RWPE2 (cell line): ENCODE measurements around the gene PHTF2.
"Not testable (repeated sequence)": the region's sequence is repeated elsewhere in the genome, so short reads cannot be mapped to it uniquely, and the experiment has no call there.

Source experiments
- ATAC-seq: fragments of 200-7000 bp; cut with Tn5 transposase; 3 replicates; pipeline ENCODE4 v1.9.1; 2021; ENCODE audit warnings: low read depth
- DNase-seq: peaks from one replicate; pipeline ENCODE4 v3.0.0-alpha.2; 2020; ENCODE audit warnings: low spot score
- H3K27ac ChIP-seq: fragments of 450-650 bp; 2 replicates; pipeline ENCODE4 v1.5.1; 2017; ENCODE audit warnings: mild to moderate bottlenecking; ENCODE audit not compliant: poor library complexity, severe bottlenecking
- H3K27me3 ChIP-seq: fragments of 250-450 bp; sonication (Bioruptor Pico); 2 replicates; pipeline ENCODE4 v1.5.1; 2021; ENCODE audit warnings: mild to moderate bottlenecking, moderate library complexity; ENCODE audit not compliant: insufficient read depth, poor library complexity, severe bottlenecking
- H3K36me3 ChIP-seq: fragments of 250-450 bp; sonication (Bioruptor Pico); 2 replicates; pipeline ENCODE4 v1.5.1; 2020; ENCODE audit warnings: low read depth, mild to moderate bottlenecking, moderate library complexity
- H3K4me1 ChIP-seq: fragments of 250-450 bp; sonication (Bioruptor Pico); 2 replicates; pipeline ENCODE4 v1.5.1; 2021; ENCODE audit warnings: mild to moderate bottlenecking, moderate library complexity; ENCODE audit not compliant: insufficient read depth, poor library complexity, severe bottlenecking
- H3K4me3 ChIP-seq: fragments of 250-450 bp; sonication (Bioruptor Pico); 2 replicates; pipeline ENCODE4 v1.5.1; 2021; ENCODE audit warnings: mild to moderate bottlenecking, moderate library complexity; ENCODE audit not compliant: severe bottlenecking
- H3K9me3 ChIP-seq: fragments of 250-450 bp; sonication (Bioruptor Pico); 2 replicates; pipeline ENCODE4 v1.5.1; 2021; ENCODE audit warnings: mild to moderate bottlenecking, moderate library complexity; ENCODE audit not compliant: severe bottlenecking
- CTCF ChIP-seq: fragments of 450-650 bp; IDR thresholded peaks from one replicate; pipeline ENCODE4 v1.5.1; 2017; ENCODE audit warnings: mild to moderate bottlenecking, moderate library complexity; ENCODE audit not compliant: poor library complexity, severe bottlenecking

Gene PHTF2

GRCh38 chr7:77863860-77864259 lies 65.3 kb downstream of the PHTF2 start:
- no peak for TF ChIP-seq CTCF
- ATAC-seq (no peak), DNase-seq (no peak)
- Histone ChIP-seq H3K27ac (no peak overlapping the region), H3K4me1 (peaks cover 19% of the 10 kb centered on the region), H3K27me3 (no peaks in the 10 kb centered on the region), H3K4me3 (no peak overlapping the region), H3K36me3 (no peaks in the 10 kb centered on the region), H3K9me3 (peaks cover 2% of the 10 kb centered on the region)

- H3K27me3 ChIP-seq: no peaks in the 10 kb centered on the region
- peak overlapping the region; percentile 80 for H3K27ac ChIP-seq
- no peak overlapping the region for H3K4me3 ChIP-seq
- TF ChIP-seq CTCF: no peak
- ATAC-seq (no peak), DNase-seq (no peak)
- peaks cover 19% of the 10 kb centered on the region for H3K4me1 ChIP-seq
- peaks cover 2% of the 10 kb centered on the region for H3K9me3 ChIP-seq
- no peaks in the 10 kb centered on the region for H3K36me3 ChIP-seq
Measured at GRCh38 chr7:77866370-77866769, 67.8 kb downstream of the PHTF2 start.

DNA sequence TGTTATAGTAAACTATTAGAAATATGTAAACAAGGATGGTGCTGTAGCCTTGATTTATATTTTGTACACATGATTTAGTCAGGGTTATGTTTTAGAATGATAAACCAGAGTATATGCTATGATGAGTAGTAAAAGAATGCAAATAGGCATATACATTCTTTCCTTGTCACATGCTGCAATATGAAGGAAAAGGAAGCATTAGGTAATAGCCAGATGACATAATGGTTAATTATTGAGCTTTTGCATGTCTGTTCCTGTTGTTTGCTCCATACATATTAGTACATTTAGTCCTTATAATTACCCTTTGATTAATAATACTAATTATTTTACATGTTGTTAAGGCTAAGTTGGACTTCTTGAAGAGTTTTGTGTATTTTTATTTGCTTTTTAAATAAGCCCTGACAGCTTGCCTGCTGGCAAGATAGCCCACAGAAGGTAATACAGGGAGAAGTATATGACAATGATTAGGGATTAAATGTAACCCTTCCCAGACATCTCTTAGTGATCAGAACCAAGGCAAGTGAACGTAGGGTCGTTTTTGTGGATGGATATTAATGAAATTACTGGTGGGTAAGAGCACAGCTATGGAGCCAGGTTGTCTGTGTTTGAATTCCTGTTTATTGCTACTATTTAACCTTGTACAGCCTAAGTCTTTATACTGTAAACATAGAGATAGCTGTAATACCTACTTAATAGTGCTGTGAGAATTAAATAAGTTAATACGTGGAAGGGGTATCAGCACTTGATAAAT lies 68.4 kb downstream of the PHTF2 start:
- H3K9me3 ChIP-seq: peaks cover 2% of the 10 kb centered on the region
- DNase-seq (no peak), ATAC-seq (peak; percentile 94)
- H3K27ac ChIP-seq: peak overlapping the region; percentile 80
- no peak for TF ChIP-seq CTCF
- no peaks in the 10 kb centered on the region for H3K27me3 ChIP-seq
- H3K36me3 ChIP-seq: no peaks in the 10 kb centered on the region
- H3K4me3 ChIP-seq: no peak overlapping the region
- H3K4me1 ChIP-seq: peaks cover 19% of the 10 kb centered on the region

GRCh38 chr7:77867537-77867865 lies 68.9 kb downstream of the PHTF2 start:
- peak; percentile 48; the same call in 2 of the 3 replicates for ATAC-seq
- Histone ChIP-seq H3K27me3 (no peaks in the 10 kb centered on the region), H3K36me3 (no peaks in the 10 kb centered on the region), H3K27ac (peak overlapping the region; percentile 80), H3K9me3 (peaks cover 2% of the 10 kb centered on the region), H3K4me1 (peaks cover 19% of the 10 kb centered on the region), H3K4me3 (no peak overlapping the region)
- no peak for TF ChIP-seq CTCF
- DNase-seq: no peak

DNA sequence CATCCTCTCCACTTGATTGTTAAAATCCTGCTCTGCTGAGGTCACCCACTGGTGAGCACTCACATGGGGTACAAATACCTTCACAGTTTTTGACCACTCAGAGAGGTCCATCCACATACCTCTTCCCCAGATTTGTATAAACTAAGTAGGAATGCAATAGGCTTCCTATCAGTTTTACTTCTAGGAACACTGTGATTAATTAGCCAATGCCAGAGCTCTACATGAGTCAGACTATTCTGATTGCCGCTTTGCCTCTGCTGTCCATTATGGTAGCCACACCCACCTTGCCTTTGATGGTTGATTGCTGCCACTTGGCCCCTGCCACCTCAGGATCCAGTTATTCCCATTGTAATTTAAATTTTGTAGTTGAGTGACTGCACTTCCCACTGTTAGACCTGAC lies 73.7 kb downstream of the PHTF2 start:
- not testable (repeated sequence) for H3K27ac ChIP-seq, H3K27me3 ChIP-seq, DNase-seq, H3K9me3 ChIP-seq, H3K36me3 ChIP-seq, H3K4me3 ChIP-seq, H3K4me1 ChIP-seq, ATAC-seq

DNA sequence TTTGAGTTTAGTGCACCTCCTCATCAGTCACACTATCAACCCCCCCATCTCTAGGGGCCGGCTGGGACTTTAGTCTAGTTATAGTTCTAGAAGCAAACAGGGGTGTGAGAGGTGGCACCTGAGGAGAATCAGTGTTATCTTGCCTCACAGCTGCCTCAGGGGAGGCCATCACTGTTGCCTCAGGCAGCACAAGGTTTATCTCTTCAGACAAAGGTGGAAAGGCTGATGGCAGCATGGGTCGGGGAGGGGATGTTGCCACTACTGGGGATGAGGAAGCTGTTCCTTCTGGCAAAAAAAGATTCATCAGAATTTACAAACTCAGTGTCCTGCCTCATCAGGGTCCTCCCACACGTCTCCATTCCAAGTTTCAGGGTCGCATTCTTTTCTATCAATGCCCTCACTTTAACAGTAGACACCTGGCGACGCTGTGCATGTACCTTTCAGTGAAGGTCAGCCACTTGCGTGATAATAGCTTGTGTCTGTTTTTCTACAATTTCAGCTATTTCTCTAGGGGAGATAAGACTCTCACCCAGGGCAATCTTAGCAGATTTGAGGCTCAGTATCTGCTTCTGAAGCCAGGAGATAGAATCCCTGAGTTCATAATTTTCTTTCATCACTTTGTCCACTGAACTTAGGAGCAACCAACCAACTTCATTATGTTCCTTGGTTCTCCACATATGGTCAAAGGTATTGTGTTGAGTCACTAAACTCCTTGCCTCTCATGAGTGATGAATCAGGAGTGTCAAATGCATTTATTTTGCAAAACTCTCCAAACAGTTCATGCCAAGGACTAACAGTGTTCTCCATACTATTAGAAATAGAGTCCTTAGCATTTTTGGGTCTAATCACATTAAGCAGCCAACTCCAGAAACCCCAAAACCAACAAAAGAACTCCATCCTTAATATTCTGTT lies 75.1 kb downstream of the PHTF2 start:
- not testable (repeated sequence) for ATAC-seq, H3K27ac ChIP-seq, H3K9me3 ChIP-seq, DNase-seq, H3K36me3 ChIP-seq, H3K27me3 ChIP-seq, H3K4me1 ChIP-seq, H3K4me3 ChIP-seq
